ENCODE results near the gene SYK. TPM values are rescaled to one million over a fixed set of nuclear protein-coding genes. Genes with fewer than 3 reads are reported as not detected.

Gene SYK
- total RNA-seq, 2 donors from 2014 or later = 2.5 to 6.0 TPM

DNA sequence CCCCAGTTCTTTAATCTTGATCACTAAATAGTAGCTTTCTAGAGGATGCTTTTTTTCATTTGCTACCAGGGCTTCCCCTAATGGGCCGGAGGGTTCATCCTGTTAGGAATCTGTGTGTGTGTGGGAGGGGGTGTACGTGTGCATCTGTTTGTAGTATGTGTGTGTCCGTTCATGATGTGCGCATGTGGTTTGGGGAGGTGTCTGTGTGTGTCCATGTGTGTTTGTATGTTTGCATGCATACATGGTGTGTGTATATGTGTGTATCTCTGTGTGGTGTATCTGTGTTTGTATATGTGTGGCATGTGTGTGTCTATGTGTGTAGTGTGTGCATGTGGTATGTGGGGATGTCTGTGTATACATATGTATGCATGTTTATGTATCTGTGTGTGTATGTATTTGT, 106.2 kb downstream of the SYK start:
- Mint-ChIP-seq H3K36me3 (ENCODE audit: low read depth) (no peaks in the 10 kb centered on the region), H3K27ac (no peak overlapping the region), H3K4me3 (no peak overlapping the region), H3K4me1 (peaks cover 4% of the 10 kb centered on the region), H3K27me3 (ENCODE audit: insufficient read depth) (peaks cover 4% of the 10 kb centered on the region), H3K9me3 (peaks cover 12% of the 10 kb centered on the region)
- no peaks in the 10 kb centered on the region for H3K36me3 ChIP-seq (ENCODE audit: control insufficient read depth, insufficient read depth, low read length)
- 88 to 90% methylated on average over 2 to 4 of the region's 4 CpGs for WGBS, 2 experiments (ENCODE audit: insufficient coverage in 1 of 2, insufficient read length in 1 of 2)
- TF ChIP-seq CTCF (conservative IDR thresholded peaks at IDR 0.05) = no peak
- H3K9me3 ChIP-seq (ENCODE audit: control insufficient read depth, low read length) = no peaks in the 10 kb centered on the region
- peak; percentile 17 for DNase-seq
- no peaks in the 10 kb centered on the region for H3K27me3 ChIP-seq (ENCODE audit: control insufficient read depth, insufficient read depth, low read length, poor library complexity, severe bottlenecking)
- H3K9ac ChIP-seq (ENCODE audit: extremely low read depth, low read length, poor library complexity, severe bottlenecking) = no peak overlapping the region
- no peak overlapping the region for H3K4me3 ChIP-seq (ENCODE audit: low read length)
- H3K27ac ChIP-seq (ENCODE audit: low read depth, low read length) = no peak overlapping the region
- H3K4me1 ChIP-seq (ENCODE audit: control insufficient read depth, insufficient read depth, low read length) = no peaks in the 10 kb centered on the region

DNA sequence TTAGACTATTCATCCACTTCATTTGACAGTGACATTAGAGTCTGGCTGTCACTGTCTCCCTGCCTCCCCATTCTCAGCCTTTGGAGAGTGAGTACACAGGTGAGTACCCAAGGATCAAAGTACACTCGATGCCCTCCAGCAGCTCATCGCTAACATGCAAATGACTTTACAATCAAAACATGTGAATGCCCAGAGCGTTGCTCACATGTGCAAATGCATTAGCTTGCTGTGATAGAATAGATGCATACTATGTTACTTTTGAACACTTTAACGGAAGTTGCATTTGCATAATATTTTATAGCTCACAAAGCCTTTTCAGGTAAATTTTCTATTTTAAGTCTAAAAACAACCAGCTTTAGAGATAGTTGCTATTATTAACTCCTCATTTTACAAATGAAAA, 107.6 kb downstream of the SYK start:
- WGBS, 2 experiments (ENCODE audit: insufficient coverage in 1 of 2, insufficient read length in 1 of 2) = 90 to 95% methylated on average over 3 to 4 of the region's 4 CpGs

DNA sequence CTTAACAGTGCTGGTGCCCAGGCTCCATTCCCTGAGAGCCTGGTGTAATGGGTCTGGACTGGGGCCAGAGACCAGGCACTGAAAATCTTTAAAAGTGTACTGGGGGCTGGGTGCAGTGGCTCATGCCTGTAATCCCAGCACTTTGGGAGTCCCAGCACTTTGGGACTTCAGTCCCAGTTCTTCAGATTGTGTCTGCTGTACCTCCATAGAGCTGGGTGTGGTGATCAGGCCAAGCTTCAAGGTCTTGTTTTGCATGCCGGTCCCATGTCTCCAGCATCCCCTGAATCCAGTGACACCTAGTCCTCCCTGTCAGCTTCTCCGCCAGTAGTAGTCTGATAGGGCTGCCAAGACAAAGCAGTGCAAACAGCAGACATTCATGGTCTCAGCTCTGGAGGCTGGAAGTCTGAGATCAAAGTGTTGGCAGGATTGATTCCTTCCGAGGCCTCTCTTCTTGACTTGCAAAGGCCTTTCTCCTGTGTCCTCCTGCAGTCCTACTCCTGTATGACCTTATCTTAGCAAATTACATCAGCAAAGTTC, 108.2 kb downstream of the SYK start:
- Mint-ChIP-seq H3K4me3 (no peak overlapping the region), H3K27me3 (ENCODE audit: insufficient read depth) (peaks cover 3% of the 10 kb centered on the region), H3K36me3 (ENCODE audit: low read depth) (no peaks in the 10 kb centered on the region), H3K9me3 (peaks cover 6% of the 10 kb centered on the region), H3K27ac (no peak overlapping the region), H3K4me1 (peaks cover 4% of the 10 kb centered on the region)
- no peaks in the 10 kb centered on the region for H3K27me3 ChIP-seq (ENCODE audit: control insufficient read depth, insufficient read depth, low read length, poor library complexity, severe bottlenecking)
- H3K27ac ChIP-seq (ENCODE audit: low read depth, low read length) = no peak overlapping the region
- TF ChIP-seq CTCF (conservative IDR thresholded peaks at IDR 0.05) = no peak
- no peaks in the 10 kb centered on the region for H3K9me3 ChIP-seq (ENCODE audit: control insufficient read depth, low read length)
- H3K4me1 ChIP-seq (ENCODE audit: control insufficient read depth, insufficient read depth, low read length) = no peaks in the 10 kb centered on the region
- no peaks in the 10 kb centered on the region for H3K36me3 ChIP-seq (ENCODE audit: control insufficient read depth, insufficient read depth, low read length)
- no peak overlapping the region for H3K9ac ChIP-seq (ENCODE audit: extremely low read depth, low read length, poor library complexity, severe bottlenecking)
- 91 to 100% methylated on average over 2 to 3 of the region's 3 CpGs for WGBS, 2 experiments (ENCODE audit: insufficient coverage in 1 of 2, insufficient read length in 1 of 2)
- H3K4me3 ChIP-seq (ENCODE audit: low read length) = no peak overlapping the region
- peak; percentile 28 for DNase-seq

More for the DNA sequence above, 107.6 kb downstream of the SYK start:
- Histone ChIP-seq H3K4me3 (ENCODE audit: low read length) (no peak overlapping the region), H3K9ac (ENCODE audit: extremely low read depth, low read length, poor library complexity, severe bottlenecking) (no peak overlapping the region), H3K27ac (ENCODE audit: low read depth, low read length) (no peak overlapping the region), H3K36me3 (ENCODE audit: control insufficient read depth, insufficient read depth, low read length) (no peaks in the 10 kb centered on the region), H3K27me3 (ENCODE audit: control insufficient read depth, insufficient read depth, low read length, poor library complexity, severe bottlenecking) (no peaks in the 10 kb centered on the region), H3K4me1 (ENCODE audit: control insufficient read depth, insufficient read depth, low read length) (no peaks in the 10 kb centered on the region), H3K9me3 (ENCODE audit: control insufficient read depth, low read length) (no peaks in the 10 kb centered on the region)
- TF ChIP-seq CTCF (conservative IDR thresholded peaks at IDR 0.05) = no peak
- no peak for DNase-seq
- Mint-ChIP-seq H3K27ac (no peak overlapping the region), H3K27me3 (ENCODE audit: insufficient read depth) (peaks cover 3% of the 10 kb centered on the region), H3K4me1 (peaks cover 4% of the 10 kb centered on the region), H3K4me3 (no peak overlapping the region), H3K36me3 (ENCODE audit: low read depth) (no peaks in the 10 kb centered on the region), H3K9me3 (peaks cover 6% of the 10 kb centered on the region)

Data from endodermal cell (in vitro differentiated cells).